OCI-LY3 (cell line): Measurements from ENCODE around the gene EFNA5.

ENCODE experiments used
- EZH2phosphoT487 ChIP-seq: fragments of 200-600 bp; shearing (Covaris generic); IDR thresholded peaks from 2 replicates; pipeline ENCODE4 v1.6.1; 2018; ENCODE audit warnings: antibody characterized with exemption, mixed run types, low read depth
- TF ChIP-seq, protein P1 (sequence below): fragments of 200-600, 300-600 bp; sonication (generic); IDR thresholded peaks from 2 replicates; pipeline ENCODE4 v1.5.1; 2014; ENCODE audit warnings: antibody characterized with exemption, low read length, low read depth

DNA sequence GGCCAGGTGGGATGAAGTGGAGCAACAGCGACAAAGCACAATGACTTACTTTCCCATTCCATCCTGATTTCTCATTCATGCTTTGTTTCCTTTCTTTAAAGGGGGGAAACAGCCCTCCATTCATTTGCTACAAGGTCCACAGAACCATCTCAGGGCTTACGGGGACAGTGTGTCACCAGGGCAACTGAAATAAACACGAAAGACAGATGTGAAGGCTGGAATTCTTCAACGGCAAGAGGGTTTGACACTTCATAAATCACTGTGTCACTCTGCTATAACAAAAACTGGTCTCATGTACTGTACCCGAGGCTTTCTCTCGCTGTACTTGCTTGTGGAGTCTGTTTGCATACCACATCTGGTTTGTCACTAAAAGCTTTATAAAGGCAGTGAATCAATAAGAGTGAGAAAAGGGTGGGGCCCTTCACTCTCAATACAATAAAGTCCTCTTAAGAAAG lies 150.8 kb downstream of the EFNA5 start:
- TF ChIP-seq, protein P1, sequence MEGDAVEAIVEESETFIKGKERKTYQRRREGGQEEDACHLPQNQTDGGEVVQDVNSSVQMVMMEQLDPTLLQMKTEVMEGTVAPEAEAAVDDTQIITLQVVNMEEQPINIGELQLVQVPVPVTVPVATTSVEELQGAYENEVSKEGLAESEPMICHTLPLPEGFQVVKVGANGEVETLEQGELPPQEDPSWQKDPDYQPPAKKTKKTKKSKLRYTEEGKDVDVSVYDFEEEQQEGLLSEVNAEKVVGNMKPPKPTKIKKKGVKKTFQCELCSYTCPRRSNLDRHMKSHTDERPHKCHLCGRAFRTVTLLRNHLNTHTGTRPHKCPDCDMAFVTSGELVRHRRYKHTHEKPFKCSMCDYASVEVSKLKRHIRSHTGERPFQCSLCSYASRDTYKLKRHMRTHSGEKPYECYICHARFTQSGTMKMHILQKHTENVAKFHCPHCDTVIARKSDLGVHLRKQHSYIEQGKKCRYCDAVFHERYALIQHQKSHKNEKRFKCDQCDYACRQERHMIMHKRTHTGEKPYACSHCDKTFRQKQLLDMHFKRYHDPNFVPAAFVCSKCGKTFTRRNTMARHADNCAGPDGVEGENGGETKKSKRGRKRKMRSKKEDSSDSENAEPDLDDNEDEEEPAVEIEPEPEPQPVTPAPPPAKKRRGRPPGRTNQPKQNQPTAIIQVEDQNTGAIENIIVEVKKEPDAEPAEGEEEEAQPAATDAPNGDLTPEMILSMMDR: no peak
- no peak for TF ChIP-seq EZH2phosphoT487
